ENCODE data around the gene RSRP1. TPM values are rescaled to one million over a fixed set of nuclear protein-coding genes. Genes with fewer than 3 reads are reported as not detected.

RSRP1 gene
- total RNA-seq, 1 donor from 2014 or later, result 124 TPM

- Mint-ChIP-seq H3K9me3 (ENCODE audit: low read depth) (no peaks in the 10 kb centered on the region), H3K4me3 (ENCODE audit: low read depth) (no peak overlapping the region), H3K36me3 (ENCODE audit: insufficient read depth) (peaks cover 33% of the 10 kb centered on the region), H3K27me3 (no peaks in the 10 kb centered on the region), H3K27ac (no peak overlapping the region), H3K4me1 (ENCODE audit: low read depth) (no peaks in the 10 kb centered on the region)
- TF ChIP-seq, protein P1, sequence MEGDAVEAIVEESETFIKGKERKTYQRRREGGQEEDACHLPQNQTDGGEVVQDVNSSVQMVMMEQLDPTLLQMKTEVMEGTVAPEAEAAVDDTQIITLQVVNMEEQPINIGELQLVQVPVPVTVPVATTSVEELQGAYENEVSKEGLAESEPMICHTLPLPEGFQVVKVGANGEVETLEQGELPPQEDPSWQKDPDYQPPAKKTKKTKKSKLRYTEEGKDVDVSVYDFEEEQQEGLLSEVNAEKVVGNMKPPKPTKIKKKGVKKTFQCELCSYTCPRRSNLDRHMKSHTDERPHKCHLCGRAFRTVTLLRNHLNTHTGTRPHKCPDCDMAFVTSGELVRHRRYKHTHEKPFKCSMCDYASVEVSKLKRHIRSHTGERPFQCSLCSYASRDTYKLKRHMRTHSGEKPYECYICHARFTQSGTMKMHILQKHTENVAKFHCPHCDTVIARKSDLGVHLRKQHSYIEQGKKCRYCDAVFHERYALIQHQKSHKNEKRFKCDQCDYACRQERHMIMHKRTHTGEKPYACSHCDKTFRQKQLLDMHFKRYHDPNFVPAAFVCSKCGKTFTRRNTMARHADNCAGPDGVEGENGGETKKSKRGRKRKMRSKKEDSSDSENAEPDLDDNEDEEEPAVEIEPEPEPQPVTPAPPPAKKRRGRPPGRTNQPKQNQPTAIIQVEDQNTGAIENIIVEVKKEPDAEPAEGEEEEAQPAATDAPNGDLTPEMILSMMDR (IDR thresholded peaks at IDR 0.05; ENCODE audit: unreplicated experiment), result no peak
- no peak for DNase-seq (ENCODE audit: low spot score, unreplicated experiment)
These were observed 24.6 kb downstream of the RSRP1 start for GRCh38 chr1:25222606-25223005.

GRCh38 chr1:25220666-25221065 lies 26.6 kb downstream of the RSRP1 start:
- H3K4me1 Mint-ChIP-seq (ENCODE audit: low read depth), result no peaks in the 10 kb centered on the region
- no peak for DNase-seq (ENCODE audit: low spot score, unreplicated experiment)
- TF ChIP-seq, protein P1 (IDR thresholded peaks at IDR 0.05; ENCODE audit: unreplicated experiment), result no peak
- H3K36me3 Mint-ChIP-seq (ENCODE audit: insufficient read depth), result peaks cover 26% of the 10 kb centered on the region
- H3K4me3 Mint-ChIP-seq (ENCODE audit: low read depth), result no peak overlapping the region
- H3K27me3 Mint-ChIP-seq, result no peaks in the 10 kb centered on the region
- no peak overlapping the region for H3K27ac Mint-ChIP-seq
- H3K9me3 Mint-ChIP-seq (ENCODE audit: low read depth), result no peaks in the 10 kb centered on the region

DNA sequence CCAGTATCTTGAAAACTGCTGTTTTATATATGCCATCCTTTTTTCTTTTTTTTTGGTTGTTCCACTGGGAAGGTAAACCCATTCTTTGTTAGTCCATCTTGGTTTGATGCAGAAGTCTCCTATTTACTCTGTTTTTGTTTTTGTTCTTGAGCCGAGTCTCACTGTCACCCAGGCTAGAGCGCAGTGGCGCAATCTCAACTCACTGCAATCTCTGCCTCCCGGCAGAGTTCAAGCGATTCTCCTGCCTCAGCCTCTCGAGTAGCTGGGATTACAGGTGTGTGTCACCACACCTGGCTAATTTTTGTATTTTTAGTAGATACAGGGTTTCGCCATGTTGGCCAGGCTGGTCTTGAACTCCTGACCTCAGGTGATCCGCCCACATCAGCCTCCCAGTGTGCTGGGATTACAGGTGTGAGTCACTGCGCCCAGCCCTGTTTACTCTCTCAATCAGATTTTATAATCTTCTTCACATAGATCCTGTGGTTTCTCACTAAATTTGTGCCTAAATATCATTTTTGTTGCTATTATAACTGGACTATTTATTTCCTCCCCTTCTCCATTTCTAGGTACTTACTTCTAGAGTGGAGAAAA lies 27.5 kb downstream of the RSRP1 start:
- no peak overlapping the region for H3K27ac Mint-ChIP-seq
- H3K36me3 Mint-ChIP-seq (ENCODE audit: insufficient read depth), result peaks cover 24% of the 10 kb centered on the region
- TF ChIP-seq, protein P1 (IDR thresholded peaks at IDR 0.05; ENCODE audit: unreplicated experiment), result no peak
- no peaks in the 10 kb centered on the region for H3K4me1 Mint-ChIP-seq (ENCODE audit: low read depth)
- H3K27me3 Mint-ChIP-seq, result no peaks in the 10 kb centered on the region
- no peak for DNase-seq (ENCODE audit: low spot score, unreplicated experiment)
- H3K4me3 Mint-ChIP-seq (ENCODE audit: low read depth), result no peak overlapping the region
- H3K9me3 Mint-ChIP-seq (ENCODE audit: low read depth), result no peaks in the 10 kb centered on the region

- Mint-ChIP-seq H3K4me1 (ENCODE audit: low read depth) (peaks cover under 1% of the 10 kb centered on the region), H3K27me3 (no peaks in the 10 kb centered on the region), H3K27ac (no peak overlapping the region), H3K36me3 (ENCODE audit: insufficient read depth) (peaks cover 13% of the 10 kb centered on the region), H3K9me3 (ENCODE audit: low read depth) (no peaks in the 10 kb centered on the region), H3K4me3 (ENCODE audit: low read depth) (no peak overlapping the region)
- TF ChIP-seq, protein P1 (IDR thresholded peaks at IDR 0.05; ENCODE audit: unreplicated experiment), result no peak
- no peak for DNase-seq (ENCODE audit: low spot score, unreplicated experiment)
These were observed 29.5 kb downstream of the RSRP1 start for GRCh38 chr1:25217598-25218232.

GRCh38 chr1:25217015-25217414 lies 30.2 kb downstream of the RSRP1 start:
- H3K9me3 Mint-ChIP-seq (ENCODE audit: low read depth), result no peaks in the 10 kb centered on the region
- H3K36me3 Mint-ChIP-seq (ENCODE audit: insufficient read depth), result peaks cover 12% of the 10 kb centered on the region
- H3K27me3 Mint-ChIP-seq, result no peaks in the 10 kb centered on the region
- H3K4me1 Mint-ChIP-seq (ENCODE audit: low read depth), result peaks cover 2% of the 10 kb centered on the region
- no peak for DNase-seq (ENCODE audit: low spot score, unreplicated experiment)
- TF ChIP-seq, protein P1 (IDR thresholded peaks at IDR 0.05; ENCODE audit: unreplicated experiment), result no peak
- no peak overlapping the region for H3K4me3 Mint-ChIP-seq (ENCODE audit: low read depth)
- H3K27ac Mint-ChIP-seq, result no peak overlapping the region

Data from progenitor cell of endocrine pancreas (in vitro differentiated cells).